ENCODE data around the gene SLC6A8.
A peak's percentile ranks its signal among the peaks of the same experiment; 100 is the strongest.

GRCh38 chrX:153708415-153708814, 20.7 kb downstream of the SLC6A8 start:
- TF ChIP-seq PBX3 (IDR thresholded peaks at IDR 0.05) (no peak), CEBPB (IDR thresholded peaks at IDR 0.05) (no peak)
- TF ChIP-seq, protein P1, sequence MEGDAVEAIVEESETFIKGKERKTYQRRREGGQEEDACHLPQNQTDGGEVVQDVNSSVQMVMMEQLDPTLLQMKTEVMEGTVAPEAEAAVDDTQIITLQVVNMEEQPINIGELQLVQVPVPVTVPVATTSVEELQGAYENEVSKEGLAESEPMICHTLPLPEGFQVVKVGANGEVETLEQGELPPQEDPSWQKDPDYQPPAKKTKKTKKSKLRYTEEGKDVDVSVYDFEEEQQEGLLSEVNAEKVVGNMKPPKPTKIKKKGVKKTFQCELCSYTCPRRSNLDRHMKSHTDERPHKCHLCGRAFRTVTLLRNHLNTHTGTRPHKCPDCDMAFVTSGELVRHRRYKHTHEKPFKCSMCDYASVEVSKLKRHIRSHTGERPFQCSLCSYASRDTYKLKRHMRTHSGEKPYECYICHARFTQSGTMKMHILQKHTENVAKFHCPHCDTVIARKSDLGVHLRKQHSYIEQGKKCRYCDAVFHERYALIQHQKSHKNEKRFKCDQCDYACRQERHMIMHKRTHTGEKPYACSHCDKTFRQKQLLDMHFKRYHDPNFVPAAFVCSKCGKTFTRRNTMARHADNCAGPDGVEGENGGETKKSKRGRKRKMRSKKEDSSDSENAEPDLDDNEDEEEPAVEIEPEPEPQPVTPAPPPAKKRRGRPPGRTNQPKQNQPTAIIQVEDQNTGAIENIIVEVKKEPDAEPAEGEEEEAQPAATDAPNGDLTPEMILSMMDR (IDR thresholded peaks at IDR 0.05): peak; percentile 63

All from A549 (cell line).